SH-SY5Y (cell line): ENCODE data around the gene HAUS8.

Experiments
- GATA2 ChIP-seq: IDR thresholded peaks from 2 replicates; pipeline ENCODE4 v1.6.1; 2011; ENCODE audit warnings: mild to moderate bottlenecking, low read depth, low read length
- GATA3 ChIP-seq: IDR thresholded peaks from 2 replicates; pipeline ENCODE4 v1.6.1; 2011; ENCODE audit warnings: low read depth, mild to moderate bottlenecking, low read length, moderate library complexity

Gene HAUS8

DNA sequence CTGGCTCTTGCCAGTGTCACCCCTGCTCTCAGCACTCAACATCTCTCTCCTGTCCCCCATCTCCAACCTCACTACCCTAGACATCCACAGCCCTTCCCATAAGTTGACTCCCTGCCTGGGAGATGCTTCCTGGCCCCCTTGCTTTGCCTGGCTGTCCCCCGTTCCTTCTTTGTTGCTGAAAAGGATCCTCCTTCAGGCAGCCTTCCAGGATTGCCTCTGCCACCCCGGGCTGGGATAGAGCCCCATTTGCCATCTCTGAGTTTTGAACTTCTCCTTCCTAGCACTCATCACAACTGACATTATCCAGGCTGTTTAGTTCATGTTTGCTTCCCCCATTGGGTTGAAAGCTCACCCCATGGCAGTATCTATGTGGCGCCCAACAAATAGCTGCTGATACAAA is 68.7 kb downstream of the HAUS8 start:
- TF ChIP-seq GATA3 (no peak), GATA2 (no peak)

GRCh38 chr19:17005000-17005399 is 70.3 kb downstream of the HAUS8 start:
- TF ChIP-seq GATA2 (no peak), GATA3 (no peak)

DNA sequence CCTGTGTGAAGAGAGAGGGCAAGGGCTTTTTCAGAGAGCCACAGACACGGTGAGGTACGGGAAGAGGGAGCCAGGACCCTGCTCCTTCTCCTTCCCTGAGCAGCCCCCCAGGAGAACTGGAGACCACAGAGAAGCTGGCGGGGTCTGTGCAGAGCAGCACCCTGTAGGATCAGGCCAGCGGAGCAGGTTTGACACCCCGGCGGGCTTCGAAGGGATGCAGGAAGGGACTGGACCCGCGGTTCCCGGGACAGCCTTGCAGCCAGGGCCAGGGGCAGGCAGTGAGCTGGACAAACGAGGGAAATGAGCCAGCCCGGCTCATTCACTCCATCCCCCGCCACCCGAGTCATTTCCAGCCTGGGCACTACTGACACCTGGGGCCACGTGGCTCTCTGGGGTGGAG is 70.9 kb downstream of the HAUS8 start:
- no peak for TF ChIP-seq GATA2
- TF ChIP-seq GATA3: no peak

GRCh38 chr19:17002455-17002854 is 72.8 kb downstream of the HAUS8 start:
- TF ChIP-seq GATA3: no peak
- no peak for TF ChIP-seq GATA2

- TF ChIP-seq GATA2 (no peak), GATA3 (no peak)
Measured at GRCh38 chr19:17001603-17002183, 73.6 kb downstream of the HAUS8 start.
